ENCODE data around the gene GNPTAB. TPM values are rescaled to one million over a fixed set of nuclear protein-coding genes. Genes with fewer than 3 reads are reported as not detected.

The GNPTAB gene
- total RNA-seq, 1 experiment from 2014 or later, result 40.8 TPM

GRCh38 chr12:101783838-101784237 lies 46.9 kb downstream of the GNPTAB start:
- TF ChIP-seq CTCF (IDR thresholded peaks at IDR 0.05) (no peak), REST (IDR thresholded peaks at IDR 0.05; ENCODE audit: insufficient read depth in 1 of 2, low read depth in 2 of 2, low read length in 1 of 2) (no peak), SIN3A (IDR thresholded peaks at IDR 0.05; ENCODE audit: borderline replicate concordance, insufficient read depth, low read depth, low read length) (no peak), TCF7L2 (IDR thresholded peaks at IDR 0.05; ENCODE audit: low read depth, low read length) (no peak), POLR2AphosphoS5 (IDR thresholded peaks at IDR 0.05; ENCODE audit: low read depth, low read length) (no peak)
- H3K27ac ChIP-seq (ENCODE audit: low read length), result no peak overlapping the region
- POLR2A ChIA-PET, result no interaction called here
- in situ Hi-C loops (cut with HindIII; ENCODE audit: low pct_unique_long_range_greater_than_20kb, low sequenced_read_pairs), result no loop called here
- no peak overlapping the region for H3K4me3 ChIP-seq (ENCODE audit: low read depth in 2 of 2, low read length in 2 of 2)
- ATAC-seq, result no peak
- H3K36me3 ChIP-seq (ENCODE audit: control insufficient read depth, insufficient read depth, low read length), result no peaks in the 10 kb centered on the region
- no peak for DNase-seq (ENCODE audit: low read depth, low spot score)
- intact Hi-C loops (cut with micrococcal nuclease; ENCODE audit: unreplicated experiment), result no loop called here
- CTCF ChIA-PET, result no interaction called here
- BruUV-seq (replicated peaks), result no TSS peak
- no peaks in the 10 kb centered on the region for H3K27me3 ChIP-seq (ENCODE audit: control insufficient read depth, insufficient read depth, low read length)
- no peaks in the 10 kb centered on the region for H3K4me1 ChIP-seq (ENCODE audit: control insufficient read depth, insufficient read depth, low read length)
- no peaks in the 10 kb centered on the region for H3K9me3 ChIP-seq (ENCODE audit: control insufficient read depth, insufficient read depth, low read depth, low read length)

GRCh38 chr12:101783150-101783549 lies 47.6 kb downstream of the GNPTAB start:
- CTCF ChIA-PET, result no interaction called here

More at GRCh38 chr12:101783150-101783549, 47.6 kb downstream of the GNPTAB start:
- in situ Hi-C loops (cut with HindIII; ENCODE audit: low pct_unique_long_range_greater_than_20kb, low sequenced_read_pairs), result no loop called here
- no peaks in the 10 kb centered on the region for H3K27me3 ChIP-seq (ENCODE audit: control insufficient read depth, insufficient read depth, low read length)
- intact Hi-C loops (cut with micrococcal nuclease; ENCODE audit: unreplicated experiment), result no loop called here
- H3K4me3 ChIP-seq (ENCODE audit: low read depth in 2 of 2, low read length in 2 of 2), result no peak overlapping the region
- POLR2A ChIA-PET, result no interaction called here
- DNase-seq (ENCODE audit: low read depth, low spot score) (no peak), ATAC-seq (no peak)
- H3K4me1 ChIP-seq (ENCODE audit: control insufficient read depth, insufficient read depth, low read length), result no peaks in the 10 kb centered on the region
- no peak for TF ChIP-seq SIN3A (IDR thresholded peaks at IDR 0.05; ENCODE audit: borderline replicate concordance, insufficient read depth, low read depth, low read length)
- no peak for TF ChIP-seq CTCF (IDR thresholded peaks at IDR 0.05)
- TF ChIP-seq TCF7L2 (IDR thresholded peaks at IDR 0.05; ENCODE audit: low read depth, low read length), result no peak
- no peak for TF ChIP-seq POLR2AphosphoS5 (IDR thresholded peaks at IDR 0.05; ENCODE audit: low read depth, low read length)
- TF ChIP-seq REST (IDR thresholded peaks at IDR 0.05; ENCODE audit: insufficient read depth in 1 of 2, low read depth in 2 of 2, low read length in 1 of 2), result no peak
- H3K36me3 ChIP-seq (ENCODE audit: control insufficient read depth, insufficient read depth, low read length), result no peaks in the 10 kb centered on the region
- BruUV-seq (replicated peaks), result no TSS peak
- no peaks in the 10 kb centered on the region for H3K9me3 ChIP-seq (ENCODE audit: control insufficient read depth, insufficient read depth, low read depth, low read length)
- no peak overlapping the region for H3K27ac ChIP-seq (ENCODE audit: low read length)

Data from Panc1 (cell line).